K562 (cell line): ENCODE data around the gene PRCC. TPM values are rescaled to one million over a fixed set of nuclear protein-coding genes. Genes with fewer than 3 reads are reported as not detected.

Source experiments
- CC2D1A ChIP-seq: fragments of 450-650 bp; IDR thresholded peaks from 2 replicates; pipeline ENCODE4 v1.6.1; 2017; ENCODE audit warnings: mild to moderate bottlenecking
- CHCHD3 ChIP-seq: fragments of 250-450 bp; sonication (Bioruptor Pico); IDR thresholded peaks from 2 replicates; pipeline ENCODE4 v2.1.2; 2022; ENCODE audit warnings: mild to moderate bottlenecking
- CHD4 ChIP-seq: fragments of 200-600 bp; sonication (generic); IDR thresholded peaks from 3 replicates; pipeline ENCODE4 v1.6.1; 2012; ENCODE audit warnings: low read depth, mild to moderate bottlenecking, mixed read lengths, low read length, inconsistent platforms; ENCODE audit not compliant: insufficient read depth, insufficient replicate concordance, poor library complexity, severe bottlenecking
- DDX20 ChIP-seq: fragments of 450-650 bp; IDR thresholded peaks from 2 replicates; pipeline ENCODE4 v1.6.1; 2016; ENCODE audit warnings: missing genetic modification characterization, low read depth, mild to moderate bottlenecking, missing compliant biosample characterization, moderate library complexity
- E4F1 ChIP-seq: fragments of 250-450 bp; sonication (Bioruptor Pico); IDR thresholded peaks from 2 replicates; pipeline ENCODE4 v1.5.0; 2021; ENCODE audit warnings: mild to moderate bottlenecking, borderline replicate concordance
- EGR1 ChIP-seq: fragments of 450-650 bp; conservative IDR thresholded peaks from 2 replicates; pipeline ENCODE4 v1.6.1; 2017; ENCODE audit warnings: mild to moderate bottlenecking
- ERF ChIP-seq: fragments of 450-650 bp; formaldehyde crosslinking; IDR thresholded peaks from 2 replicates; pipeline ENCODE4 v1.4.0; 2020; ENCODE audit warnings: mild to moderate bottlenecking, mixed read lengths
- ESRRB ChIP-seq: fragments of 250-450 bp; sonication (Bioruptor Pico); IDR thresholded peaks from 2 replicates; pipeline ENCODE4 v1.5.0; 2020; ENCODE audit warnings: mild to moderate bottlenecking, moderate library complexity, borderline replicate concordance
- GABPB2 ChIP-seq: fragments of 250-450 bp; sonication (Bioruptor Pico); conservative IDR thresholded peaks from 2 replicates; pipeline ENCODE4 v1.5.1; 2021; ENCODE audit warnings: mild to moderate bottlenecking
- GATAD2A ChIP-seq: fragments of 450-650 bp; IDR thresholded peaks from 2 replicates; pipeline ENCODE4 v1.6.1; 2017
- HMBOX1 ChIP-seq: sonication (generic); IDR thresholded peaks from 2 replicates; pipeline ENCODE4 v1.6.1; 2016
- MAZ ChIP-seq, 2 experiments: fragments of 450-650 bp in 1 of 2; sonication (generic) in 1 of 2; formaldehyde crosslinking; IDR thresholded peaks in 1 of 2; conservative IDR thresholded peaks in 1 of 2; 2 replicates each; pipeline versions ENCODE4 v1.4.0 to v1.5.0; 2020; ENCODE audit warnings: mild to moderate bottlenecking in 1 of 2, missing genetic modification reagents in 1 of 2
- MITF ChIP-seq: IDR thresholded peaks from 2 replicates; pipeline ENCODE4 v1.6.1; 2014; ENCODE audit warnings: antibody characterized with exemption
- RBM39 ChIP-seq: fragments of 200-400 bp; formaldehyde crosslinking; optimal IDR thresholded peaks from 2 replicates; pipeline ENCODE3; 2018; ENCODE audit warnings: low read depth, low read length
- SPI1 ChIP-seq: IDR thresholded peaks from 2 replicates; pipeline ENCODE4 v1.6.1; 2011; ENCODE audit warnings: low read depth, low read length, control low read depth, borderline replicate concordance
- TBP ChIP-seq: optimal IDR thresholded peaks from 2 replicates; pipeline ENCODE3; 2011; ENCODE audit warnings: low read depth, low read length, improper control_type of control experiment
- ZHX1 ChIP-seq: fragments of 150-350 bp; conservative IDR thresholded peaks from 2 replicates; pipeline ENCODE4 v1.6.1; 2014; ENCODE audit warnings: low read length
- ZNF134 ChIP-seq: fragments of 250-450 bp; sonication (Bioruptor Pico); conservative IDR thresholded peaks from 2 replicates; pipeline ENCODE4 v1.4.0; 2020
- ZNF146 ChIP-seq: IDR thresholded peaks from one replicate; pipeline ENCODE4 v1.6.1; 2018; ENCODE audit warnings: missing compliant biosample characterization; ENCODE audit not compliant: unreplicated experiment
- ZNF239 ChIP-seq: fragments of 250-450 bp; sonication (Bioruptor Pico); IDR thresholded peaks from 2 replicates; pipeline ENCODE4 v1.4.0; 2020; ENCODE audit warnings: mild to moderate bottlenecking
- ZNF436 ChIP-seq: fragments of 250-450, 450-650 bp; sonication (Bioruptor Pico); formaldehyde crosslinking; IDR thresholded peaks from 2 replicates; pipeline ENCODE4 v1.7.0; 2020; ENCODE audit warnings: mild to moderate bottlenecking
- ZNF696 ChIP-seq: fragments of 250-450 bp; sonication (Bioruptor Pico); conservative IDR thresholded peaks from 2 replicates; pipeline ENCODE4 v1.4.0; 2020; ENCODE audit warnings: mild to moderate bottlenecking, moderate library complexity
- polyA plus RNA-seq, 8 experiments: library from polyadenylated mRNA; depleted of rRNA in 4 of 8; stranded (reverse) in 5 of 8; unstranded in 3 of 8; fragments of >200 nt; fragmentation: Nextera tagmentation in 2 of 8; fragmentation: Illumina TruSeq in 1 of 8; extraction: Ambion mirVana in 2 of 8; extraction: Trizol in 1 of 8; gene quantifications; 2 replicates each; pipeline versions ENCODE4 v1.2.1 to v1.2.3, GENCODE V29; 2011 to 2014; ENCODE audit warnings: inconsistent platforms in 1 of 8, missing spikeins in 1 of 8
- total RNA-seq, 7 experiments: library from RNA; depleted of rRNA in 6 of 7; stranded (reverse); fragments of >200 nt in 6 of 7; fragmentation: Illumina TruSeq in 2 of 7; extraction: Trizol in 2 of 7; gene quantifications; 2 replicates each; pipeline versions ENCODE4 v1.2.1 to v1.2.3, GENCODE V29; 2011 to 2021; ENCODE audit warnings: low replicate concordance in 1 of 7

Gene PRCC
- total and polyA plus RNA-seq, 9 of the 15 experiments (the other 6 are each of a cell fraction or from before 2014, with no cell fraction given): 23.9 to 201 (median 41.1) TPM

GRCh38 chr1:156751757-156752481, 15.4 kb upstream of the PRCC start (continued):
- TF ChIP-seq CC2D1A (no peak), ZHX1 (no peak), SPI1 (no peak), E4F1 (CRISPR knock-in tag) (no peak), ZNF696 (no peak), ZNF436 (CRISPR knock-in tag) (no peak), GATAD2A (no peak), ERF (CRISPR knock-in tag) (0 out of 2 replicates have a peak, but pooled peaks have one; percentile 39), ZNF239 (CRISPR knock-in tag) (no peak), ESRRB (CRISPR knock-in tag) (no peak), MAZ (CRISPR knock-in tag; conservative IDR thresholded peaks at IDR 0.05 in 1 of 2, IDR thresholded peaks at IDR 0.05 in 1 of 2) (peak; percentile 97 to 100), ZNF146 (peak; percentile 4), EGR1 (peak; percentile 34; the same call in 1 of the 2 replicates), ZNF134 (CRISPR knock-in tag) (0 out of 2 replicates have a peak, but pooled peaks have one; percentile 27), RBM39 (no peak), HMBOX1 (no peak), DDX20 (no peak), GABPB2 (CRISPR knock-in tag) (no peak), TBP (peak; percentile 74), CHCHD3 (no peak), CHD4 (no peak), MITF (no peak)
